GM15510 (cell line): ENCODE data around the gene AADACL4.

Source experiments
- POLR2A ChIP-seq: IDR thresholded peaks from 3 replicates; pipeline ENCODE4 v1.6.1; 2011; ENCODE audit warnings: borderline replicate concordance; ENCODE audit not compliant: insufficient read length; ENCODE audit errors: extremely low read depth

The AADACL4 gene

GRCh38 chr1:12634696-12635202 is 9.1 kb upstream of the AADACL4 start:
- no peak for TF ChIP-seq POLR2A

DNA sequence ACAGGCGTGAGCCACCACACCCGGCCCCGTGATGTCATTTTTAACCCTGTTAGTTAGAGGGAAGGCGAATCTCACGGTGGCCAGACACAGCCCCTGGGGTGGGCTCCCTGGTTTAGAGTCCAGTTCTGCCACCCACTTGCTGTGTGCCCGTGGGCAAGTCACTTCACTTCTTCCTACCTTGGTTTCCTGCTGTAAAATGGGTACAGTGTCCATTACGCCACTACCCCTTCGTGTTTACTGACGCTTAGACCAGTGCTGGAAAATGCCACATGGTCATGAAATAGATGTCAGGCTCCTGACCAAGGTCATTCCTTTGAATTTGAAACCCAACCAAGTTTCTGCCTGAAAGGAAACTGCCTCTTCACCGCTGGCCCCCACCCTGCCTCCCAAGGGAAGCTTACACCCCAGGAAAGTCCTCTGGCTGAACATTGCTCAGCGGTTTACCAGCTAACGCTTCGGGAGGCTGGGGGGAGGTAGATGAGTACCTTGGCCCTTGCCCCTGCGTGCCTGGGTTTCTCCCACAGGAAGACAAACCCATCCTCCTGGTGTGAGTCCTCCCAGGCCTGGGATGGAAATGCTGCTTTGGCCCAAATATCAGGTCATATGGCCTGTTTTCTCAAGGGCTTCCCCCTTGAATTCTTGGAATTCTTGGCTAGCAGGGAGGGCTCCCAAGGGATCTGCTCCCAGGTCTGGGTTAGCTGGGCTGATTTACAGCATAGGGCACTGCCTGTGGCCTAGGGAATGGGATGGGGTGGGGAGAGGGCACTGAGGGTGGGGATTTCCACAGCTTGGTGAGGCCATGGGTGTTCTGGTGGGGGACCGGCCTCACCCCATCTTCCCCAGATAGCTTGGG is 7.6 kb upstream of the AADACL4 start:
- no peak for TF ChIP-seq POLR2A

DNA sequence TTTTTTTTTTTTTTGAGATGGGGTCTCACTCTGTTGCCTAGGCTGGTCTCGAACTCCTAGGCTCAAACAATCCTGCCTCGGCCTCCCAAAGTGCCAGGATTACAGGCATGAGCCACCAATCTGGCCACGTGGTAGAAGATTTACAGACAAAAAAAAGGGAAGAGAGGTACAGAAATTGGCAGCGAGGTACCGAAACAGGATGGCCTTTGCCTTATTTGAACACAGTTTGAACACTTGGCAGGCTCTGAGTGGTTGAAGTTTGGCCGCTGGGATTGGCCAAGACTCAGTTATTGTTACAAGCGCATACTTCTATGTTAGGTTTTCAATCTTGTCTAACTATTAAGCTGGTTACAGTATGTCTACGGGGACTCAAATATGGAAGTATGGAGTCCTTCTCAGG is 6.2 kb upstream of the AADACL4 start:
- TF ChIP-seq POLR2A, result no peak

- TF ChIP-seq POLR2A, result no peak
These were observed 3.5 kb upstream of the AADACL4 start for GRCh38 chr1:12640237-12640957.

DNA sequence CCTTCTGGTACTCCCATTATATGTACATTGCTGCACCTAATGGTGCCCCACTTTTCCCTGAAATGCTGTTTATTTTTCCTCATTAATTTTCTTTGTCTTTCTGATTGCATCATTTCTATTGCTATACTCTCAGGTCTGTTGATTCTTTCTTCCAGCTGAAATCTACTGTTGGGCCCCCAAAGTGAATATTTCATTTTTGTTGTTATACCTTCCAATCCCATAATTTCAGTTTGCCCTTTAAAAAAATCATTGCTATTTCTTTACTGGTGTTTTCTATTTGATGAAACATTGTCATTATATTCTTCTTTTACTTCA is 3.0 kb upstream of the AADACL4 start:
- TF ChIP-seq POLR2A, result no peak

DNA sequence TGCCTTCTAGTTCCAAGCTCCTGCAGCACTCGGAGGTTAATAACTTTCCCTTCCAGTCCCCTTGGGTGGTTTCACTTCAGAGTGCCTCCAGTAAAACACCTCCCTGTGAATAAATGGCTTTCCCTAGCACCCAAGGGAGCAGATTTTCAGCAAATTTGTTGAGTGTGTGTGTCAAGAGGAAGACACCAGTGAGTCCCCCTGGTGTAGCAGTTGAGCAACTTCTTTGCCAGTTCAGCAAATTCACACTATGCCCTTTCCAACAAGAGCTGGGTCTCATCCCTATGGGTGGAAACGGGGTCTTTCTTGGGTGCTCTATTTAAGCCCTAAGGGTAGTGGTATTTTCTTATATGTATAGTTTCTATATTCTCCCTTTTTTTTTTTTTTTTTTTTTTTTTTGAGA is 806 bp upstream of the AADACL4 start:
- TF ChIP-seq POLR2A, result no peak

GRCh38 chr1:12644237-12644636 is 352 bp downstream of the AADACL4 start:
- no peak for TF ChIP-seq POLR2A

DNA sequence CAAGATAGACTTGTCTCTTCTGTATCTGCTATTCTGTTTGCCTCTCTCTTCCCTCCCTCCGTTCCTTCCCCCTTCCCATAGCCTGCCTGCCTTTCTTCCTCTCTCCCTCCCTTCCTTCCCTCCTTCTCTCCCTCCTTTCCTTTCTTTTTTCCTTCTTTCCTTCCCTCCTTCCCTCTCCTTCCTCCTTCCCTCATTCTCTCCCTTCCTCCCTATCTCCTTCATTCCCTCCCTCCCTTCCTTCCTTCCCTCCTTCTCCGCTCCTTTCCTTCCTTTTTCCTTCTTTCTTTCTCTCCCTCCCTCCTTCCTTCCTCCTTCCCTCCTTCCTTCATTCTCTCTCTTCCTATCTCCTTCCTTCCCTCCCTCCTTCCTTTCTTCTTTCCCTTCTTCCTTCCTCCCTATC is 944 bp downstream of the AADACL4 start:
- TF ChIP-seq POLR2A, result no peak

DNA sequence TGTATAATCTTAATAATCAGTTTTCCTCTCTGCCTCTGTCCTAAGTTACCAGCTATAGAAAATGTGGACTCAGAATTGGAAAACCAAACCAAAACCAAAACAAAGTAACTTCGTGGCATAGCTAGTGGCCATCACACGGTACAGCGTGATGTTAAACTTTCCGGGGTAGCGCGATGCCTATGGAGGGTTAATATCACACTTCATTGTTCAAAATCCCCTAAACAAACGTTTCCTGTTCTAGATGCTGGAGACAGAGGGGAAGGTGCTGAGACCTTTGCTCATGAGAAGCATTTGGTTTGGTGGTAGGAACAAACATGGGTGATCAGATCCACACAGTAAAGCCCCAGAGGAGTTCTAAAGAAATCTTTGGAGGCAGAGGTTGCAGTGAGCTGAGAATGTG is 4.9 kb downstream of the AADACL4 start:
- TF ChIP-seq POLR2A, result no peak

GRCh38 chr1:12649971-12650421 is 6.1 kb downstream of the AADACL4 start:
- TF ChIP-seq POLR2A, result no peak

- no peak for TF ChIP-seq POLR2A
These were observed 10.2 kb downstream of the AADACL4 start for GRCh38 chr1:12654004-12654567.

GRCh38 chr1:12654657-12655056 is 10.8 kb downstream of the AADACL4 start:
- no peak for TF ChIP-seq POLR2A

DNA sequence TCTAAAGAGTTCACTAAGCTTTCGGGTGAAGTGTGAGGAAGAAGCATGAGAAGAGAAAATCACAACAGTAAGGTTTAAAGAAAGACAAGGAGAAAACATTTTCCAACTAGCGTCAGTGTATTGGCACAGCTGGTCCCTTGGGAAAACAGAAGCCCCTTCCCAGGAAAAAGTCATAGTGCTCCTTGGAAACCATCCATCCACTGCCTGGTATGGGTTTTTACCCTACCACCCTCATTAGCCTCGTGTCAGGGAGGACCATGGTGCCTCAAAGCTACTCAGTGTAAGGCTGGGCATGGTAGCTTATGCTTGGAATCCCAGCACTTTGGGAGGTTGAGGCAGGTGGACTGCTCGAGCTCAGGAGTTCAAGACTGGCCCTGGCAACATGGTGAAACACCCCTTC is 12.7 kb downstream of the AADACL4 start:
- TF ChIP-seq POLR2A, result no peak

DNA sequence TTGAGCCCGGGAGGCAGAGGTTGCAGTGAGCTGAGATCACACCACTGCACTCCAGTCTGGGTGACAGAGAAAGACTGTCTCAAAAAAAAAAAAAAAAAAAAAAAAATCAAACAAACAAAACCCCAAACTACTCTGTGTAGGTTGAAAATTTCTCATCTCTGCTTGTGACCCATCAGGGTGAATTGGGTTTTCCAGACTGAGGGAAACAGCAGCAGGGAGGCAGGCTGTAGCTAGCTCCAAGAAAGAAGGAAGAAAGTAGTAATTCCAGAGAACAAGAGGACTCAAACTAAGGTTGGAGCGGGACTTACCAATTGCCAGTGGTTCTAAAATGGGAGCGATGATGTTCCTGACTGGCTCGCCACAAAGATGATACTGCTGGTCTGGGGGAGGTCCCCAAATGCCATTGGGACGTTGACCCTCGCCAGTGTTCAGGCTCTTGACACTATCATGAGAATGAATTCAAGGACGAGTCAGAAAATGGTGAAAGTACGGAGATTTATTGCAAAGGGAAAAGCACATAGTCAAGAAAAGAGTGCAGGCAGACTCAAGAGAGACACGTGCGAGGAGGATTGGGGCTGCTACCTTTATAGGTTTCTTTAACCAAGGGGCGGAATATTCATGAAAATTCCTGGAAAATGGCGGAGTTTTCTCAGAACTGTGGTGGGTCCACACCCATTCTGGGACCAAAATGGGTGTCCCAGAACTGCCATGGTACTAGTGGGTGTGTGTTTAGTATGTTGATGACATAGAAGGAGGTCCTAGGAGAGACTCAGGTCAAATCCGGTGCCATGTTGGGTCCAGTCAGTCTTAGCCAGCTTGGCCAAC is 13.4 kb downstream of the AADACL4 start:
- no peak for TF ChIP-seq POLR2A

DNA sequence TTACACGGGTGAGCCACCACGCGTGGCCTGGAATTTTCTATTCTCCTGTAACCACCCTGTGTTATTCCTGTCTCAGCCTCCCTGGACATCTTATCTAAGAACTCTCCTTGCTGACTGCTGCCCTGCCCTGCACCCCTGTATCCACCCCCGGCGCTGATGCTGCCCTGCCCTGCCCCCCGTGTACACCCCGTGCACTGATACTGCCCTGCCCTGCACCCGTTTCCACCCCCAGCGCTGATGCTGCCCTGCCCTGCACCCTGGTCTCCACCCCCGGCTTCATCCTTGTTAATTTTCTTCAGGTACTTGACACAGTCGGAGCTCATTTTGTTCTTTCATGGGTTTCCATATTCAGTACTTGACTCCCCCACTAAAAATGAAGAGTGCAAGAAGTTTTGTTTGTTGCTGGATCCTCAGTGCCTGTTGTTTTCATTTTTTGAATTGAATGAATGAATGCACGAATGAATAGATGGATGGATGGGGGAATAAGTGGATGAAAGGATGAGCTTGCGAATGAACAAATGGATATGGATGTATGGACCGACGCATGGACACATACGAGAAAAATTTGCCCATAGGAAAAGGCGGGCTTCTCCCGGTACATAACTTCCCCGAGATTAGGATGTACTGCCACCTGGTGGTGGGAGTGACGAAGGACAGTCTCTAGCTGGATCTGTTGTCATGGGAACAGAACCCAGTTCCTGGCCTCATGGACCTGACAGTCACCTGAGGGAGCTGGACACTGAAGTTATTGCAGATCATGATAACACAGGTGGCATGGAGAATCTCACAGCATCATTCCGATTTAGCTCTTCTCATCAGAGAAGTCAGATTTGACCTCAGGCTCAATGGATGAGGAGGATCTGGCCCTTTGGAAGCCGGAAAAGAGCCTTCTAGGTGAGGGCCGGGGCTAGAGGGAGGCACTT is 14.9 kb downstream of the AADACL4 start:
- no peak for TF ChIP-seq POLR2A
